ENCODE results near the gene CRTC2.

CRTC2 gene

DNA sequence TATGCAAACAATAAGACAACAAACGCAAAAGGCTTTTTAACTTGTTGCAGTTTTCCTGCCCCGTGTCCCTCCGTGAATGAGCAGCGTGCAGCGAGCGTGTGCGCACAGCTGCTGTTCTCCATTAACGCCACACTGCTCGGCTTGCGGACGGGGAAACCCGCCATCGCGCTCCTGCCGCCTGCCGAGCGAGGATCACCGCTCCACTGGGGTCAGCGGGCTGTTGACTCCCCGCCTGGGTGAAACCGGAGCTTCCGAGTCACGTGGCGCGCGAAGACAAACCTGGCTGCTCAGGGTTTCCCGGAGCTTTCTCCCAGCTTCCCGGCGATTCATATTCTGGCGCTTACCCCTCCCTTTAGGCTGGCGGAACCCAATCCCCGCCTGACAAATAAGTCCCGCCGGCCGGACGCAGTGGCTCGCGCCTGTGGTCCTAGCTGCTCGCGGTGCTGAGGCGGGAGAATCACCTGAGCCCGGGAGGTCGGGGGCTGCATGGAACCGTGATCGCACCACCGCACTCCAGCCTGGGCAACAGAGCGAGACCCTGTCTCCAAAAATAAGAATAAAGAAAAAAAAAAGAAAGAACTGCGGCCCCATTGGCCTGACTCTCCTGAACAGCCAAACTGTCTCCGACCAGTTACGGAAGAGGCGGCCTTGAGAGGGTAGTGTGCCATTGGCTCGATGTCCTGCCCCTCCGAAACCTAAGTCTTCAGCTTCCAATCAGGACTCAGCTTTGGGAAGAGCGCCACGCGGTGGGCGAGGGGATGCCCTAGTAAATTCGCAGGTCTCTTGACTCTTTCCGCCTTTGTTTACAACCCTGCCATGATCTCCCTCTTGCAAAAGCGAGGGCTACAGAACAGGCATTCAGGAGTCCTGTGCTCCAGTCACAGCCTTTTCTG is 8.9 kb upstream of the CRTC2 start, which contains the start of gene CREB3L4:
CREB3L4 (plus strand) TSS at position 796 of the 893 bp plus-strand sequence. CDS start 624 bp downstream, outside the sequence.
- Histone ChIP-seq H3K9me3 (ENCODE audit: low read length) (no peaks in the 10 kb centered on the region), H3K4me3 (ENCODE audit: low read length) (peak within 1 kb of the TSS; percentile 86), H3K4me1 (ENCODE audit: insufficient read depth, low read length) (peaks cover 31% of the 10 kb centered on the region), H2AFZ (ENCODE audit: low read depth, low read length) (no peak within 1 kb of the TSS), H3K36me3 (ENCODE audit: insufficient read depth, low read length) (no peaks in the 10 kb centered on the region), H3K27me3 (ENCODE audit: insufficient read depth, low read length) (no peaks in the 10 kb centered on the region)

DNA sequence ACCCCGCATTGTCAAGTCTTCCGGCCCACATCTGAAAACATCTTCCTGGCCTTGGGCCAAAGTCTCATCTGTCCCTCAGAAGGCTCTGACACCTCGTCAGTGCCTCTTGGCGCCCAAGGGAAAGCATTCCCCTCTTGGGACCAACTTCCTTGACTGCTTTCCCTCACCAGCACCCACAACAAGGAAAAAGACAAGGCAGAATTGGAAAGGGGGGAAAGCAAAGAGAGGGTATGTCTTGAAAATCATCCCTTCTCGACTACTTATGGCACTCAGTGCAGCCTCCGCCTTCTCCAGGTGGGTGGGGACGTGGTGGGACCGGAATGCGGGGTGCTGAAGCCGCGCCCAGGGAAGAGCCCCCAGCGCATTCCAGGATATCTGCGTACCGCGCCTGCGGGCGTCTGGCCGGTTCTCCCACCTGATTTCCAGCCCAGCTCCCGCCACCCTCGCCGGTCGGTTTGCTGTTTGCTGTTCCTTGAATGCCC is 5.5 kb upstream of the CRTC2 start:
- Histone ChIP-seq H3K4me1 (ENCODE audit: insufficient read depth, low read length) (peaks cover 39% of the 10 kb centered on the region), H3K27me3 (ENCODE audit: insufficient read depth, low read length) (no peaks in the 10 kb centered on the region), H3K9me3 (ENCODE audit: low read length) (no peaks in the 10 kb centered on the region), H3K4me3 (ENCODE audit: low read length) (peak overlapping the region; percentile 66), H2AFZ (ENCODE audit: low read depth, low read length) (no peak overlapping the region), H3K36me3 (ENCODE audit: insufficient read depth, low read length) (peaks cover 20% of the 10 kb centered on the region)

DNA sequence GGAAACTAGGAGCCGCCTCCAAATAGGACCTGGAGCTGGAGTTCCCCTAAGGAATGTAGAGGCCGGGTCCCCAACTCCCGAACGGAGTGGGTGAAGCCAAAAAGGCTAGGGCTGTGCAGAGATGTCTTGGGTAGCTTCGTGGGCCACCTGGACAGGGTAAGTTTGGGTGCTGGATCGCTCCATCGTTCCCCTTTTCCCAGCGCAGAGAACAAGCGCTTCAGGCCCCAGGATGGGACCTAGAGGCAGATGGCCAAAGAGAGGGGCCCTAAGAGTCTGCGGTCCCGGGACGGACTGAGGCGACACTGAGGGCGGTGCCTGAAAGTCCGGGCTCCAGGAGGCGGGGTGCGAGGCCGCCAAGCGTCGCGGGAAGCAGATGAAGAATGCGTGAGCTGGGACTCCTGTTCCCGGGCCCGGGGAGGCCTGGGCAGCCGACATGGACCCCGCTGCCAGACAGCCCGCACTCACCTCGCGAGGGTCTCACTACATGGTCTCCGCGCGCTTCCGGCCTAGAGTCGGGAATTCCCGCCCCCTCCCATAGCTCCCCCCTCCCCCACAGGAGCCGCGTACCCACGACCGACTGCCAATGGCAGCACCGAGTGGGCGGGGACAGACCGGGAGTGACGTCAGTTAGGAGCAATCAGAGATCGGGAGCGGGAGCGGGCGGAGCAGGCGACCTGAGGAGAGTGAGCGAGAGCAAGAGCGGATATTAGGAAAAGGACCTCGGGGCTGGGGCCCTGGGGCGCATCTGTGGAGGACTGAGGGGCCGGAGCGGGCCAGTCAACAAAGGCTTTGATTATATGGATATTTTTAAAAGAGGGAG is 4.8 kb upstream of the CRTC2 start, which contains the start of gene SLC39A1:
SLC39A1 (minus strand) TSS at position 508 of the 820 bp plus-strand sequence. CDS start 822 bp downstream, outside the sequence.
- Histone ChIP-seq H3K9me3 (ENCODE audit: low read length) (no peaks in the 10 kb centered on the region), H3K4me3 (ENCODE audit: low read length) (peak within 1 kb of the TSS; percentile 66), H3K27me3 (ENCODE audit: insufficient read depth, low read length) (no peaks in the 10 kb centered on the region), H2AFZ (ENCODE audit: low read depth, low read length) (peak within 1 kb of the TSS; percentile 35), H3K4me1 (ENCODE audit: insufficient read depth, low read length) (peaks cover 35% of the 10 kb centered on the region), H3K36me3 (ENCODE audit: insufficient read depth, low read length) (peaks cover 20% of the 10 kb centered on the region)

DNA sequence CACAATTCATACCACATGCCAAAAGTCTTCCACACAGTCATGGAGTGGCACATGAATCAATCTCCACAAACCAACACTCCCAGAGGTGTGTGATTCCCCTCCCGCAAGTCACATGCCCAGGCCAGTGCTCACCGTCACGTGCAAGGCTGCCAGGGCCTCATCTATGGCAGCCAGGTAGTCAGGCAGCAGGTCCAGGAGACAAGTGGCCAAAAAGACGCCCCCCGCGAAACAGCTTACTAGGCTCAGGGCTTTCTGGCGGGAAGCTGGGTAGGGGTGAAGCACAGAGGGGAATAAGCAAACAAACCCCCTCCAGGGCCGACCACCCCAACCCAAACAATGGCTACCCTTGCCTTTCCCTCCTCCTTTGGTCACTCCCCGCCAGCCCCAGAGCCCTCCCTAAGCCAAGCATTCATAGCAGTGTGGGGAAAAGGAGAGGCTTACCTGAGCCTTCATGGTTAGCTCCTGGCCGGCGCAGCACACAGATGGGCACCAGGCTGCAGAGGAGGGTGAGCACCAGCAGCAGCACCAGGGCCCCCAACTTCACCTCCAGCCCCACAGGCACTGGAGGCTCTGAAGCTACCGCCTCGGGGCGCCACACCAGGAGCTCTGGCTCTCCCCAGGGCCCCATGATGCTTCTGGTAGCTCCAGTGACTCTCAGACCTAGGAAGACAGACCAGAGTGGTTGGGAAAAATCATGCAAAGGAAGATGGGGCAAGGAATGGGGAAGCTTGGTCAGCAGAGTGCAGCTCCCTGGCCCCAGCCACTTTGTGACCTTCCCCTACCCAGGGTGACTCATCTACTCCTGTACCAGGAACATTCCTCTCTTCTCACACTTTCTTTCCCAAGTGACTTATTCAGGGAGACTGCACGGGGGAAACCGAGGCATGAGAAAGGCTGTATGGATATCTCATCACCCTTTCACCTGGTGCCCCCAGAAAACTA is 3.9 kb upstream of the CRTC2 start:
- Histone ChIP-seq H3K27me3 (ENCODE audit: insufficient read depth, low read length) (no peaks in the 10 kb centered on the region), H3K4me3 (ENCODE audit: low read length) (peak overlapping the region; percentile 66), H3K9me3 (ENCODE audit: low read length) (no peaks in the 10 kb centered on the region), H3K4me1 (ENCODE audit: insufficient read depth, low read length) (peaks cover 34% of the 10 kb centered on the region), H2AFZ (ENCODE audit: low read depth, low read length) (no peak overlapping the region), H3K36me3 (ENCODE audit: insufficient read depth, low read length) (peaks cover 20% of the 10 kb centered on the region)

DNA sequence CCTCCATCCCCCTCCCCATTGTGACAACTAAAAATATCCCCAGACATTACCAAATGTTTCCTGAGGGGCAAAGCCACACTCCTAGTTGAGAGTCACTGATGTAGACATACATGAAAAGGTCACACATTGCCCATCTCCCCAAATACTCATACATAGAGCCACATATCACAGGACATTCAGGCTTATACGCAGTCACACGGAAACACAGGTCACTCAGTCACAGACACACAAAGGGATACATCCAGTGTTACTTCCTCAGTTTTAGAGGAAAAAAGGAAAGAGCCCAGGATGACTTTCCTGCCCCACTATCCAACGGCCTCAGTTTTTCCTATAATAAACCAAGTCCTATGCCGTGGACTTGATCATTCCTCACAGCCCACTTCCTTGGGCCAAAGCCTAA is 3.0 kb upstream of the CRTC2 start:
- Histone ChIP-seq H3K36me3 (ENCODE audit: insufficient read depth, low read length) (peaks cover 20% of the 10 kb centered on the region), H2AFZ (ENCODE audit: low read depth, low read length) (no peak overlapping the region), H3K4me3 (ENCODE audit: low read length) (peak overlapping the region; percentile 66), H3K27me3 (ENCODE audit: insufficient read depth, low read length) (no peaks in the 10 kb centered on the region), H3K9me3 (ENCODE audit: low read length) (no peaks in the 10 kb centered on the region), H3K4me1 (ENCODE audit: insufficient read depth, low read length) (peaks cover 39% of the 10 kb centered on the region)

DNA sequence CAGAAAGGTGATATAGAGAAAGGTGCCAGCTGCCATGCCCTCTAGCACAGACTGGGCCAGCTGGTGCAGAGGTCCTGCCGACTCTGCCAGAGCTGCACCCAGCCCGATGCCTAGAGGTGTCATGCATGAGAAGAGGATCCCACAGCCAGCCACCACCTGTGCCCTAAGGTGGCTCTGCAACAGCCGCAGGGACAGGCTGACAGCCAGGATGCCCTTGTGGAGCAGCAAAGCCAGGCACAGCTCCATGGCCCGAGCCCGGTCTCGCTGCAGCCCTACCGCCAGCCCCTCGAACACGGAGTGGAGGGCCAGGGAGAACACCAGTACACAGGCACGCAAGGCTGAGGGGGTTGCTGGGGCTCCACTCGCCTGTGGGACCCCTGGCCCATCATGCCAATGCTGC is 1.8 kb upstream of the CRTC2 start:
- Histone ChIP-seq H2AFZ (ENCODE audit: low read depth, low read length) (no peak overlapping the region), H3K27me3 (ENCODE audit: insufficient read depth, low read length) (no peaks in the 10 kb centered on the region), H3K9me3 (ENCODE audit: low read length) (no peaks in the 10 kb centered on the region), H3K4me1 (ENCODE audit: insufficient read depth, low read length) (peaks cover 39% of the 10 kb centered on the region), H3K36me3 (ENCODE audit: insufficient read depth, low read length) (peaks cover 20% of the 10 kb centered on the region), H3K4me3 (ENCODE audit: low read length) (no peak overlapping the region)

GRCh38 chr1:153959454-153959853 is 1.0 kb upstream of the CRTC2 start:
- no peaks in the 10 kb centered on the region for H3K9me3 ChIP-seq (ENCODE audit: low read length)
- H3K4me3 ChIP-seq (ENCODE audit: low read length): no peak overlapping the region
- no peaks in the 10 kb centered on the region for H3K27me3 ChIP-seq (ENCODE audit: insufficient read depth, low read length)
- H3K4me1 ChIP-seq (ENCODE audit: insufficient read depth, low read length): peaks cover 38% of the 10 kb centered on the region
- H3K36me3 ChIP-seq (ENCODE audit: insufficient read depth, low read length): peaks cover 23% of the 10 kb centered on the region
- H2AFZ ChIP-seq (ENCODE audit: low read depth, low read length): no peak overlapping the region

DNA sequence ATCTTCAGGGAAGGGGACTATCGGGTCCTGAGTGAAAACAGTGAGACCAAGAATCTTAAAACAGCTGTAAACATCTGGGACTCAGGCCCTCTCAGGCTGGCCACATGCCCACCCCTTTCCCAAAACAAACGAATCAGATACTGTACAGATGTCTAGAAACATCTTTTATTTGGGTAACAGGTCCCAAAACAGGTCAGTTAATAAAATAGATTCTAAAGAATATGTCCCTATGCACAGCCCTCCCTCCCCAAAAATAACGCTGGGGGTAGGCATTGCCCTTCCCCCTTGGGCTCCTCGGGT is 499 bp upstream of the CRTC2 start:
- H3K27me3 ChIP-seq (ENCODE audit: insufficient read depth, low read length): no peaks in the 10 kb centered on the region
- no peak overlapping the region for H2AFZ ChIP-seq (ENCODE audit: low read depth, low read length)
- peaks cover 27% of the 10 kb centered on the region for H3K36me3 ChIP-seq (ENCODE audit: insufficient read depth, low read length)
- H3K4me3 ChIP-seq (ENCODE audit: low read length): peak overlapping the region; percentile 76
- H3K9me3 ChIP-seq (ENCODE audit: low read length): no peaks in the 10 kb centered on the region
- H3K4me1 ChIP-seq (ENCODE audit: insufficient read depth, low read length): peaks cover 37% of the 10 kb centered on the region

DNA sequence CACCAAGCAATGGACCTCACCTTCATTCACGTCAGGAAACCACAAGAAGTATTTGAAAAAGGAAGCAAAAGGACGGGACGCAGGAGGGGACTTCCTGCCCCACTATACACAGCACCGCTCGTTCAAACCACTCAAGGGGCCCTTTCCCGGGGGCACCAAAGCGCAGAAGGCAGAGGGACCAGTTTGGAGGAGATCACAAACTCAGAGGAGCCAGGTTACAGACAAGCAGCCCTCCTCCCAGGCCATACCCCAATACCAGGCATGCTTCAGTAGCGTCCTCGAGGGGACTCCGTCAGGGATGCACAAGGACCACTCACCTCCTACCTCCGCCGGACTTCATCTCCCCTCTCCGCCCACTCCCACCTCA is 685 bp downstream of the CRTC2 start:
- H3K4me1 ChIP-seq (ENCODE audit: insufficient read depth, low read length): peaks cover 34% of the 10 kb centered on the region
- peak overlapping the region; percentile 52 for H2AFZ ChIP-seq (ENCODE audit: low read depth, low read length)
- no peaks in the 10 kb centered on the region for H3K9me3 ChIP-seq (ENCODE audit: low read length)
- peaks cover 33% of the 10 kb centered on the region for H3K36me3 ChIP-seq (ENCODE audit: insufficient read depth, low read length)
- peak overlapping the region; percentile 76 for H3K4me3 ChIP-seq (ENCODE audit: low read length)
- H3K27me3 ChIP-seq (ENCODE audit: insufficient read depth, low read length): no peaks in the 10 kb centered on the region

DNA sequence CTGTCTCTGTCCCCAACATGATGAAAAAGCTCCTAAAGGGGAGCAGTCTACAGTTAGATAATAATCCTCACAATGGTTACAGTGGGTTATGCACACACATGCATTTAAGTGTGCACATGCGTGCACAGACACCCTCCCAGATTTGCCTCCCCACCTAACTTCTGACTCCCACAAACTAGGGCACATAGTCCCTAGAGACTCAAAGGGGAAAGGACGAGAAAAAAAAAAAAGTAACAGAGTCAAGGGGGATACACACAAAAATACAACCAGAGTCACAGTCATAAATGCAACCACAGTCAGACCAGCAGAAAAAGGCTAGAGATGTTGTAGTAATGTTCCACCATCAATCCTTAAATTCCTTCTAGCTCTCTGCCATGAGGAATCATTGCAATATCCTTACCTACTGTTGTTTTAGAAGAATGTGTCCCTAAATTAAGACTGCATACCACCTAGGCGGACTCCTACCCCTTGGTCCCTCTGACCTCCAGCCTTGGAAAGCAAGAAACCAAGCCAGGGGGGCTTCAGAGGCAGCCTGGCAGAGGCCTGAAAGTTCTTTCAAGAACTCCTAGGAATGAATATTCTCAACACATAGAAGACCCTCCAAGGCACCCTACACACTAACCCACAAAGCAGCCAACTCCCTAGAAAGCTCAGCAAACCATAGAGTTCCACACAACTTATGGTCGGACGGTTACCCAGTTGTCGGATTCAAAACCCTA is 1.3 kb downstream of the CRTC2 start:
- Histone ChIP-seq H3K9me3 (ENCODE audit: low read length) (no peaks in the 10 kb centered on the region), H3K4me1 (ENCODE audit: insufficient read depth, low read length) (peaks cover 29% of the 10 kb centered on the region), H3K4me3 (ENCODE audit: low read length) (peak overlapping the region; percentile 76), H3K27me3 (ENCODE audit: insufficient read depth, low read length) (no peaks in the 10 kb centered on the region), H3K36me3 (ENCODE audit: insufficient read depth, low read length) (peaks cover 39% of the 10 kb centered on the region), H2AFZ (ENCODE audit: low read depth, low read length) (no peak overlapping the region)

DNA sequence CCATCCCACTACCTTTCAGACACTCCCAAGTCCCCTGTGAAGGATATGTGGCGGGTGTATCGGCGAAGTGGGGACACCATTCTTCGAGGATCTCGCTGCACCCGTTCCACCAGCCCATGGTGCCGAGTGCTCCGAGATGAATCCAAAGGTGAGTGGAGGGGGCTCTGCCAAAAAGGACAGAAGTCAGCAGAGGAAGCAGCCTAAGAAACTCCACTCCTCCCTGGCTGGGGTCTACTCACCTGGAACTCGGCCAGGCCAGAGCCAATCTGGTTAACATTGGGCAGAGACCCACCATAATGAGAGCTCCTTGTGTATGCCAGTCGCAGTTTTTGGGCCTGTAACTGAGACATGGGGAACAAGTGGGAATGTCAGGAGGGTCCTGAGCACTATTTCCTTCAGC is 3.6 kb downstream of the CRTC2 start:
- H3K4me3 ChIP-seq (ENCODE audit: low read length): no peak overlapping the region
- peaks cover 19% of the 10 kb centered on the region for H3K4me1 ChIP-seq (ENCODE audit: insufficient read depth, low read length)
- no peaks in the 10 kb centered on the region for H3K9me3 ChIP-seq (ENCODE audit: low read length)
- no peak overlapping the region for H2AFZ ChIP-seq (ENCODE audit: low read depth, low read length)
- no peaks in the 10 kb centered on the region for H3K27me3 ChIP-seq (ENCODE audit: insufficient read depth, low read length)
- peaks cover 47% of the 10 kb centered on the region for H3K36me3 ChIP-seq (ENCODE audit: insufficient read depth, low read length)

DNA sequence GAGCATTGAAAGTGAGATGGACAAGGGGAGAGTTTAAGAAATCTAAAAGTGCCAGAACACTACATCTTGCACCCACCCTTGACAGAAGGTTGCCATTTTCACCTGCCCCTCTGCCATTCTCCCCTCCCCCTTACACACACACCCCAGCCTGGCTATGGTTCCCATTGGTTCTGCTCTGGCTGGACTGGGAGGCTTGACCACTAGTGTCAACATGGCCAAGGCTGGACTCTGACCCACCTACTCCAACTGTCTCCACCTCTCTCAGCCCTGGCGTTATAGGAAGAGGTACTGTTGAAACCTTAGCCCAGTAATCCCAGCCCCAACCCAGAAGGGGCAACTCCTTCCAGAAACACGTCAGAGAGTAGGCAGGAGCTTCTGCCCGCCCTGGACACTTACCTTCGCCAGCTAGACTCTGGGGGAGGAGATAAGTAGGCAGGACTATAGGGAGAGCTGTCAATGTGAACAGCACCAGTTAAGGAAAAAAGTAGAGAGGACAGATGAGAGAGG is 4.5 kb downstream of the CRTC2 start:
- Histone ChIP-seq H3K9me3 (ENCODE audit: low read length) (no peaks in the 10 kb centered on the region), H3K4me3 (ENCODE audit: low read length) (no peak overlapping the region), H3K27me3 (ENCODE audit: insufficient read depth, low read length) (no peaks in the 10 kb centered on the region), H2AFZ (ENCODE audit: low read depth, low read length) (no peak overlapping the region), H3K36me3 (ENCODE audit: insufficient read depth, low read length) (peaks cover 48% of the 10 kb centered on the region), H3K4me1 (ENCODE audit: insufficient read depth, low read length) (peaks cover 19% of the 10 kb centered on the region)
